Panc1 (cell line): ENCODE measurements around the gene LGALS13. TPM values are rescaled to one million over a fixed set of nuclear protein-coding genes. Genes with fewer than 3 reads are reported as not detected.

Experiments used
- ATAC-seq: fragments of 200-7000 bp; cut with Tn5 transposase; 2 replicates; pipeline ENCODE4 v1.9.1; 2020; ENCODE audit warnings: mild to moderate bottlenecking, moderate library complexity
- BruUV-seq: library from RNA; stranded (reverse); fragments of 400-500 nt; replicated peaks from 2 replicates; lab custom pipeline; 2021; lab: Mats Ljungman, UMichigan
- CTCF ChIA-PET: fragments of 300-600 bp; sonication (Branson Sonifier 250); formaldehyde crosslinking; loops from one replicate; lab custom pipeline; 2022; ENCODE audit warnings: antibody characterized with exemption; lab: Charles Lee
- POLR2A ChIA-PET: fragments of 300-600 bp; sonication (Branson Sonifier 250); formaldehyde crosslinking; loops from one replicate; lab custom pipeline; 2022; ENCODE audit warnings: antibody characterized with exemption; lab: Charles Lee
- DNase-seq: peaks from one replicate; pipeline ENCODE4 v3.0.0-alpha.2; 2010; ENCODE audit warnings: low read depth, low spot score
- H3K27ac ChIP-seq: 2 replicates; pipeline ENCODE4 v1.5.1; 2011; ENCODE audit warnings: mild to moderate bottlenecking, low read length, inconsistent platforms
- H3K27me3 ChIP-seq: fragments of 200-500 bp; sonication (Bioruptor generic); 2 replicates; pipeline ENCODE4 v1.6.0; 2014; ENCODE audit warnings: low read length, inconsistent platforms; ENCODE audit not compliant: control insufficient read depth, insufficient read depth
- H3K36me3 ChIP-seq: fragments of 200-500 bp; sonication (Bioruptor generic); 2 replicates; pipeline ENCODE4 v1.5.1; 2014; ENCODE audit warnings: inconsistent platforms, mild to moderate bottlenecking, low read length, moderate library complexity; ENCODE audit not compliant: control insufficient read depth, insufficient read depth
- H3K4me1 ChIP-seq: 2 replicates; pipeline ENCODE4 v1.5.1; 2011; ENCODE audit warnings: inconsistent platforms, mild to moderate bottlenecking, low read length, moderate library complexity; ENCODE audit not compliant: control insufficient read depth, insufficient read depth
- H3K4me3 ChIP-seq, 2 experiments: 2 replicates each; pipeline ENCODE4 v1.5.1; 2011 to 2012; ENCODE audit warnings: low read depth in 2 of 2, low read length in 2 of 2, mild to moderate bottlenecking in 2 of 2, inconsistent platforms in 1 of 2, moderate library complexity in 1 of 2
- H3K9me3 ChIP-seq: fragments of 200-500 bp; sonication (Bioruptor generic); 2 replicates; pipeline ENCODE4 v1.5.1; 2014; ENCODE audit warnings: low read depth, mild to moderate bottlenecking, inconsistent platforms, low read length, moderate library complexity; ENCODE audit not compliant: control insufficient read depth, insufficient read depth
- CTCF ChIP-seq: fragments of 450-650 bp; IDR thresholded peaks from 2 replicates; pipeline ENCODE4 v1.5.1; 2017; ENCODE audit warnings: mild to moderate bottlenecking
- POLR2AphosphoS5 ChIP-seq: IDR thresholded peaks from 2 replicates; pipeline ENCODE4 v1.6.1; 2012; ENCODE audit warnings: mild to moderate bottlenecking, low read depth, low read length, moderate library complexity
- REST ChIP-seq, 2 experiments: IDR thresholded peaks; 2 replicates each; pipeline ENCODE4 v1.6.1; 2011 to 2012; ENCODE audit warnings: low read depth in 2 of 2, control low read depth in 1 of 2, low read length in 1 of 2, mild to moderate bottlenecking in 1 of 2, moderate library complexity in 1 of 2; ENCODE audit not compliant: insufficient read depth in 1 of 2
- SIN3A ChIP-seq: IDR thresholded peaks from 2 replicates; pipeline ENCODE4 v1.6.1; 2012; ENCODE audit warnings: low read depth, mild to moderate bottlenecking, low read length, moderate library complexity, borderline replicate concordance; ENCODE audit not compliant: insufficient read depth
- TCF7L2 ChIP-seq: IDR thresholded peaks from 2 replicates; pipeline ENCODE4 v1.6.1; 2011; ENCODE audit warnings: mild to moderate bottlenecking, low read depth, low read length, inconsistent platforms
- in situ Hi-C: cut with HindIII; loops from 2 replicates; pipeline ENCODE4 v1.10.0; 2016; ENCODE audit warnings: low sequenced_read_pairs, low pct_unique_long_range_greater_than_20kb
- intact Hi-C: fragments of 100-400 bp; cut with micrococcal nuclease; formaldehyde crosslinking; loops from one replicate; pipeline ENCODE4 v1.10.0; 2022; ENCODE audit not compliant: unreplicated experiment
- total RNA-seq: library from RNA; stranded (reverse); gene quantifications from one replicate; pipeline ENCODE4 v1.2.1, GENCODE V29; 2021; ENCODE audit not compliant: unreplicated experiment

The LGALS13 gene
- total RNA-seq, 1 experiment from 2014 or later, result not detected

GRCh38 chr19:39563408-39563807 lies 38.9 kb upstream of the LGALS13 start:
- intact Hi-C loops, result no loop called here
- Histone ChIP-seq H3K27ac (no peak overlapping the region), H3K4me1 (peaks cover 3% of the 10 kb centered on the region), H3K27me3 (peaks cover 74% of the 10 kb centered on the region), H3K9me3 (no peaks in the 10 kb centered on the region), H3K4me3 (no peak overlapping the region), H3K36me3 (no peaks in the 10 kb centered on the region)
- ATAC-seq (peak; percentile 10), DNase-seq (peak; percentile 81)
- CTCF ChIA-PET, result interaction anchor here (0.6 to 1.2 kb wide), 6 partner anchors 12 to 558 kb away, joined by 3 to 5 read pairs (median 3); partner anchors contain the start of gene EID2
- no peak for TF ChIP-seq REST (IDR thresholded peaks at IDR 0.05; ENCODE audit: insufficient read depth in 1 of 2, low read depth in 2 of 2, low read length in 1 of 2)
- TF ChIP-seq CTCF, result no peak
- TF ChIP-seq TCF7L2, result no peak
- TF ChIP-seq SIN3A, result no peak
- no peak for TF ChIP-seq POLR2AphosphoS5
- BruUV-seq, result no TSS peak
- POLR2A ChIA-PET, result interaction anchor here (0.6 to 1.6 kb wide), 2 partner anchors 128 to 271 kb away, joined by 4 to 5 read pairs; partner anchors contain the start of gene RPS16
- in situ Hi-C loops, result loop anchor here (5.0 to 10.0 kb wide), 2 partner anchors 171 to 361 kb away; partner anchors contain the start of genes MED29 and PAF1

GRCh38 chr19:39566064-39566463 lies 36.3 kb upstream of the LGALS13 start:
- Histone ChIP-seq H3K4me3 (no peak overlapping the region), H3K9me3 (no peaks in the 10 kb centered on the region), H3K27ac (no peak overlapping the region), H3K36me3 (no peaks in the 10 kb centered on the region), H3K27me3 (peaks cover 89% of the 10 kb centered on the region), H3K4me1 (0 out of 2 replicates have a peak, but pooled peaks cover 5% of the 10 kb centered on the region)
- BruUV-seq, result no TSS peak
- in situ Hi-C loops (loop anchor here (10.0 kb wide), 1 partner anchor 359 kb away; no protein-coding TSS in a partner anchor), intact Hi-C loops (no loop called here)
- TF ChIP-seq SIN3A (no peak), POLR2AphosphoS5 (no peak), TCF7L2 (no peak), REST (IDR thresholded peaks at IDR 0.05; ENCODE audit: insufficient read depth in 1 of 2, low read depth in 2 of 2, low read length in 1 of 2) (no peak), CTCF (no peak; the same call in 1 of the 2 replicates)
- no peak for DNase-seq
- POLR2A ChIA-PET, result interaction anchor here (0.7 to 1.0 kb wide), 2 partner anchors 38 to 76 kb away, joined by 3 read pairs; no protein-coding TSS in a partner anchor
- CTCF ChIA-PET, result interaction anchor here (1.5 to 2.1 kb wide), 4 partner anchors 15 to 278 kb away, joined by 3 to 14 read pairs (median 4); no protein-coding TSS in a partner anchor
- ATAC-seq, result no peak
